ENCODE measurements around the gene HSPA2.

GRCh38 chr14:64569138-64569631 is 28.6 kb downstream of the HSPA2 start:
- TF ChIP-seq CTCF (IDR thresholded peaks at IDR 0.05) (no peak), EZH2 (IDR thresholded peaks at IDR 0.05; ENCODE audit: borderline replicate concordance, insufficient read depth, low read depth, low read length, poor library complexity, severe bottlenecking) (no peak)

All from B cell (primary cell).